Hippocampal formation (tissue), 2 donors: Measurements from ENCODE around the gene SLC35B2.

ENCODE experiments used
- DNase-seq, 2 donors: peaks; one replicate each; lab custom pipeline; 2025; lab: John Stamatoyannopoulos, UW

Gene SLC35B2

GRCh38 chr6:44268095-44268628 lies 10.8 kb upstream of the SLC35B2 start:
- DNase-seq = peak in 1 of 2 donors; percentile 19

- no peak for DNase-seq
Measured at GRCh38 chr6:44267252-44267651, 9.9 kb upstream of the SLC35B2 start.

GRCh38 chr6:44266347-44266746 lies 9.0 kb upstream of the SLC35B2 start:
- DNase-seq = no peak

GRCh38 chr6:44265722-44266233 lies 8.4 kb upstream of the SLC35B2 start:
- no peak for DNase-seq

GRCh38 chr6:44265007-44265721 lies 7.8 kb upstream of the SLC35B2 start, which contains the start of gene NFKBIE:
Gene NFKBIE, minus strand, starts transcription at chr6:44265551. Its CDS starts 205 bp downstream, at chr6:44265346.
- DNase-seq = peak; percentile 85 to 86

GRCh38 chr6:44264154-44265006 lies 7.1 kb upstream of the SLC35B2 start:
- DNase-seq = no peak

GRCh38 chr6:44263354-44264100 lies 6.2 kb upstream of the SLC35B2 start:
- DNase-seq = no peak

- no peak for DNase-seq
Measured at GRCh38 chr6:44262467-44263353, 5.4 kb upstream of the SLC35B2 start.

GRCh38 chr6:44261581-44261980 lies 4.3 kb upstream of the SLC35B2 start:
- DNase-seq = no peak

GRCh38 chr6:44260451-44261297 lies 3.3 kb upstream of the SLC35B2 start:
- DNase-seq = no peak

- no peak for DNase-seq
Measured at GRCh38 chr6:44260011-44260410, 2.7 kb upstream of the SLC35B2 start.

GRCh38 chr6:44258921-44259320 lies 1.6 kb upstream of the SLC35B2 start:
- DNase-seq = no peak

GRCh38 chr6:44258325-44258863 lies 1.1 kb upstream of the SLC35B2 start:
- no peak for DNase-seq

- no peak for DNase-seq
Measured at GRCh38 chr6:44257753-44258324, 511 bp upstream of the SLC35B2 start.

- no peak for DNase-seq
Measured at GRCh38 chr6:44256775-44257024, 628 bp downstream of the SLC35B2 start.

- DNase-seq = no peak
Measured at GRCh38 chr6:44255871-44256774, 1.2 kb downstream of the SLC35B2 start.

GRCh38 chr6:44255105-44255808 lies 2.1 kb downstream of the SLC35B2 start:
- no peak for DNase-seq
